T-cell (primary cell): ENCODE data around the gene PIP5K1B. TPM values are rescaled to one million over a fixed set of nuclear protein-coding genes. Genes with fewer than 3 reads are reported as not detected.

Experiments used
- ATAC-seq, 4 experiments: fragments of 200-7000 bp in 3 of 4; fragments of 150-1000 bp in 1 of 4; cut with Tn5 transposase; replicated peaks in 1 of 4; 1 replicate in 3 of 4; 2 replicates in 1 of 4; pipeline ENCODE4 v1.10.0; 2021; ENCODE audit warnings: moderate library complexity in 3 of 4, mild to moderate bottlenecking in 2 of 4, moderate number of reproducible peaks in 1 of 4
- CTCF ChIA-PET, 2 donors: fragments of 300-600 bp; sonication (Branson Sonifier 250); formaldehyde crosslinking; loops; one replicate each; lab custom pipeline; 2022; ENCODE audit warnings: antibody characterized with exemption in 2 of 2; lab: Charles Lee
- POLR2A ChIA-PET, 2 donors: fragments of 300-600 bp; sonication (Branson Sonifier 250); formaldehyde crosslinking; loops; one replicate each; lab custom pipeline; 2022; ENCODE audit warnings: antibody characterized with exemption in 2 of 2; lab: Charles Lee
- DNase-seq, 35 experiments: peaks; one replicate each; pipeline versions ENCODE4 v3.0.0 to v3.0.0-alpha.2; 2013 to 2023
- H3K27ac ChIP-seq: one replicate; pipeline ENCODE4 v1.5.1; 2013; ENCODE audit warnings: low read length
- H3K27me3 ChIP-seq, 2 experiments: replicated peaks in 1 of 2; 1 replicate in 1 of 2; 2 replicates in 1 of 2; pipeline versions ENCODE4 v1.6.1 to v1.7.0; 2013; ENCODE audit warnings: low read length in 1 of 2, mixed read lengths in 1 of 2; ENCODE audit not compliant: control insufficient read depth in 2 of 2, insufficient read depth in 2 of 2; ENCODE audit errors: extremely low read depth in 1 of 2
- H3K36me3 ChIP-seq, 2 donors: 1 replicate in 1 of 2; 2 replicates in 1 of 2; pipeline versions ENCODE4 v1.6.1 to v1.7.0; 2013; ENCODE audit warnings: low read length in 1 of 2; ENCODE audit not compliant: control insufficient read depth in 2 of 2, insufficient read depth in 1 of 2; ENCODE audit errors: extremely low read depth in 1 of 2
- H3K4me1 ChIP-seq, 2 experiments: 1 replicate in 1 of 2; 2 replicates in 1 of 2; pipeline versions ENCODE4 v1.6.1 to v1.7.0; 2013; ENCODE audit warnings: low read length in 2 of 2, mixed read lengths in 1 of 2; ENCODE audit not compliant: insufficient read depth in 2 of 2, control insufficient read depth in 1 of 2; ENCODE audit errors: extremely low read depth in 1 of 2
- H3K4me3 ChIP-seq, 2 donors: 1 replicate in 1 of 2; 2 replicates in 1 of 2; pipeline versions ENCODE4 v1.5.1 to v1.7.0; 2013; ENCODE audit warnings: mild to moderate bottlenecking in 2 of 2, low read length in 1 of 2, moderate library complexity in 1 of 2; ENCODE audit not compliant: control insufficient read depth in 1 of 2; ENCODE audit errors: extremely low read depth in 1 of 2
- H3K9me3 ChIP-seq: 2 replicates; pipeline ENCODE4 v1.7.0; 2013
- H3K27ac Mint-ChIP-seq, 2 donors: one replicate each; pipeline ENCODE4 v1.8.0; 2020 to 2021; ENCODE audit warnings: mild to moderate bottlenecking in 2 of 2, mixed read lengths in 2 of 2
- H3K27me3 Mint-ChIP-seq, 2 donors: one replicate each; pipeline ENCODE4 v1.8.0; 2021 to 2022; ENCODE audit warnings: mixed read lengths in 2 of 2
- H3K36me3 Mint-ChIP-seq: one replicate; pipeline ENCODE4 v1.8.0; 2021; ENCODE audit warnings: mixed read lengths
- H3K4me1 Mint-ChIP-seq, 3 donors: one replicate each; pipeline ENCODE4 v1.8.0; 2020 to 2022; ENCODE audit warnings: mixed read lengths in 3 of 3, mild to moderate bottlenecking in 1 of 3
- H3K4me3 Mint-ChIP-seq, 3 donors: one replicate each; pipeline ENCODE4 v1.8.0; 2020 to 2022; ENCODE audit warnings: mild to moderate bottlenecking in 3 of 3, mixed read lengths in 3 of 3, moderate library complexity in 3 of 3
- H3K9me3 Mint-ChIP-seq, 3 donors: one replicate each; pipeline ENCODE4 v1.8.0; 2020 to 2022; ENCODE audit warnings: mixed read lengths in 3 of 3
- WGBS: methylation state at CpG from one replicate; pipeline ENCODE4 v1.1.5; 2013; ENCODE audit warnings: missing lambda C conversion rate; ENCODE audit not compliant: insufficient coverage; 5-methylcytosine and 5-hydroxymethylcytosine counted together
- total RNA-seq, 35 experiments: library from RNA in 6 of 35; stranded (reverse) in 6 of 35; fragments of 120-200 nt in 1 of 35; gene quantifications; one replicate each; pipeline versions ENCODE4 v1.2.1 to v1.2.4 and lab custom pipeline; 2013 to 2026

Gene PIP5K1B
- total RNA-seq, 5 donors from 2014 or later (not counting 1 experiment from before 2014, with no cell fraction given), result 0.29 to 1.8 (median 0.95) TPM

- H3K9me3 Mint-ChIP-seq, result no peaks in the 10 kb centered on the region
- no peaks in the 10 kb centered on the region for H3K27me3 Mint-ChIP-seq
- H3K4me1 ChIP-seq, result no peaks in the 10 kb centered on the region
- POLR2A ChIA-PET, result no interaction called here
- no peak overlapping the region for H3K4me3 Mint-ChIP-seq
- no peaks in the 10 kb centered on the region for H3K4me1 Mint-ChIP-seq
- H3K27ac Mint-ChIP-seq, result no peak overlapping the region
- 87% methylated on average over 10 of the region's 14 CpGs for WGBS
- H3K36me3 ChIP-seq, result no peaks in the 10 kb centered on the region
- ATAC-seq (no peak), DNase-seq (no peak)
- no peak overlapping the region for H3K27ac ChIP-seq
- no peak overlapping the region for H3K4me3 ChIP-seq
- no peaks in the 10 kb centered on the region for H3K27me3 ChIP-seq
- no peaks in the 10 kb centered on the region for H3K9me3 ChIP-seq
- CTCF ChIA-PET, result no interaction called here
- no peaks in the 10 kb centered on the region for H3K36me3 Mint-ChIP-seq
These were observed 123.1 kb downstream of the PIP5K1B start for GRCh38 chr9:68827837-68828744.

- Mint-ChIP-seq H3K27ac (no peak overlapping the region), H3K4me3 (no peak overlapping the region), H3K9me3 (no peaks in the 10 kb centered on the region), H3K27me3 (no peaks in the 10 kb centered on the region), H3K36me3 (no peaks in the 10 kb centered on the region), H3K4me1 (no peaks in the 10 kb centered on the region)
- no peaks in the 10 kb centered on the region for H3K9me3 ChIP-seq
- DNase-seq (no peak), ATAC-seq (no peak)
- H3K27ac ChIP-seq, result no peak overlapping the region
- ChIA-PET POLR2A (no interaction called here), CTCF (no interaction called here)
- H3K36me3 ChIP-seq, result no peaks in the 10 kb centered on the region
- peaks cover 0 to 3% of the 10 kb centered on the region in 2 experiments for H3K27me3 ChIP-seq
- H3K4me3 ChIP-seq, result no peak overlapping the region
- H3K4me1 ChIP-seq, result no peaks in the 10 kb centered on the region
These were observed 127.1 kb downstream of the PIP5K1B start for GRCh38 chr9:68832101-68832500.

- no peak for ATAC-seq
- H3K27me3 ChIP-seq, result peaks cover 0 to 3% of the 10 kb centered on the region in 2 experiments
- H3K27ac ChIP-seq, result no peak overlapping the region
- H3K4me3 ChIP-seq, result no peak overlapping the region
- peaks cover 0 to 1% of the 10 kb centered on the region in 2 donors for H3K27me3 Mint-ChIP-seq
- H3K4me1 ChIP-seq, result no peaks in the 10 kb centered on the region
- no peaks in the 10 kb centered on the region for H3K4me1 Mint-ChIP-seq
- DNase-seq, result no peak
- no peaks in the 10 kb centered on the region for H3K36me3 Mint-ChIP-seq
- no peaks in the 10 kb centered on the region for H3K36me3 ChIP-seq
- no peaks in the 10 kb centered on the region for H3K9me3 ChIP-seq
- 95% methylated on average over 3 of the region's 7 CpGs for WGBS
- no peak overlapping the region for H3K4me3 Mint-ChIP-seq
- POLR2A ChIA-PET, result no interaction called here
- H3K9me3 Mint-ChIP-seq, result no peaks in the 10 kb centered on the region
- H3K27ac Mint-ChIP-seq, result no peak overlapping the region
- CTCF ChIA-PET, result no interaction called here
These were observed 128.0 kb downstream of the PIP5K1B start for GRCh38 chr9:68832861-68833518.

GRCh38 chr9:68834931-68835520 is 130.0 kb downstream of the PIP5K1B start:
- Histone ChIP-seq H3K9me3 (no peaks in the 10 kb centered on the region), H3K4me1 (no peaks in the 10 kb centered on the region), H3K4me3 (no peak overlapping the region), H3K27ac (no peak overlapping the region), H3K27me3 (peaks cover 0 to 3% of the 10 kb centered on the region in 2 experiments), H3K36me3 (no peaks in the 10 kb centered on the region)
- Mint-ChIP-seq H3K4me3 (no peak overlapping the region), H3K9me3 (no peaks in the 10 kb centered on the region), H3K4me1 (no peaks in the 10 kb centered on the region), H3K36me3 (no peaks in the 10 kb centered on the region), H3K27me3 (peaks cover 0 to 1% of the 10 kb centered on the region in 2 donors), H3K27ac (no peak overlapping the region)
- DNase-seq (no peak), ATAC-seq (no peak)
- ChIA-PET POLR2A (no interaction called here), CTCF (no interaction called here)
- WGBS, result no CpG with 5 or more reads among the region's 2 CpGs

GRCh38 chr9:68836788-68837187 is 131.7 kb downstream of the PIP5K1B start:
- Mint-ChIP-seq H3K27ac (no peak overlapping the region), H3K4me3 (no peak overlapping the region), H3K9me3 (no peaks in the 10 kb centered on the region), H3K27me3 (peaks cover 0 to 1% of the 10 kb centered on the region in 2 donors), H3K4me1 (no peaks in the 10 kb centered on the region), H3K36me3 (no peaks in the 10 kb centered on the region)
- H3K36me3 ChIP-seq, result no peaks in the 10 kb centered on the region
- no peaks in the 10 kb centered on the region for H3K9me3 ChIP-seq
- peaks cover 0 to 3% of the 10 kb centered on the region in 2 experiments for H3K27me3 ChIP-seq
- ChIA-PET POLR2A (no interaction called here), CTCF (no interaction called here)
- no peak overlapping the region for H3K4me3 ChIP-seq
- H3K4me1 ChIP-seq, result no peaks in the 10 kb centered on the region
- 92% methylated on average over 4 of the region's 5 CpGs for WGBS
- ATAC-seq (no peak), DNase-seq (no peak)
- no peak overlapping the region for H3K27ac ChIP-seq

- DNase-seq (no peak), ATAC-seq (no peak)
- ChIA-PET CTCF (no interaction called here), POLR2A (interaction anchor here in 1 of 2 donors (0.5 kb wide), 1 partner anchor 128 kb away, joined by 3 read pairs; no protein-coding TSS in a partner anchor)
- Histone ChIP-seq H3K4me3 (no peak overlapping the region), H3K36me3 (no peaks in the 10 kb centered on the region), H3K4me1 (no peaks in the 10 kb centered on the region), H3K9me3 (no peaks in the 10 kb centered on the region), H3K27ac (no peak overlapping the region), H3K27me3 (peaks cover 0 to 3% of the 10 kb centered on the region in 2 experiments)
- no CpG with 5 or more reads among the region's 1 CpG for WGBS
- H3K27me3 Mint-ChIP-seq, result peaks cover 0 to 1% of the 10 kb centered on the region in 2 donors
- H3K27ac Mint-ChIP-seq, result no peak overlapping the region
- no peaks in the 10 kb centered on the region for H3K36me3 Mint-ChIP-seq
- no peaks in the 10 kb centered on the region for H3K9me3 Mint-ChIP-seq
- no peak overlapping the region for H3K4me3 Mint-ChIP-seq
- H3K4me1 Mint-ChIP-seq, result no peaks in the 10 kb centered on the region
These were observed 133.2 kb downstream of the PIP5K1B start for GRCh38 chr9:68838245-68838644.
